NCI-H69 (cell line): Measurements from ENCODE around the gene HEMGN.
A peak's percentile ranks its signal among the peaks of the same experiment; 100 is the strongest.
"Not testable (repeated sequence)": the region's sequence is repeated elsewhere in the genome, so short reads cannot be mapped to it uniquely, and the experiment has no call there.

Experiments
- DNase-seq: peaks from one replicate; lab custom pipeline; 2025; lab: John Stamatoyannopoulos, UW

HEMGN gene

DNA sequence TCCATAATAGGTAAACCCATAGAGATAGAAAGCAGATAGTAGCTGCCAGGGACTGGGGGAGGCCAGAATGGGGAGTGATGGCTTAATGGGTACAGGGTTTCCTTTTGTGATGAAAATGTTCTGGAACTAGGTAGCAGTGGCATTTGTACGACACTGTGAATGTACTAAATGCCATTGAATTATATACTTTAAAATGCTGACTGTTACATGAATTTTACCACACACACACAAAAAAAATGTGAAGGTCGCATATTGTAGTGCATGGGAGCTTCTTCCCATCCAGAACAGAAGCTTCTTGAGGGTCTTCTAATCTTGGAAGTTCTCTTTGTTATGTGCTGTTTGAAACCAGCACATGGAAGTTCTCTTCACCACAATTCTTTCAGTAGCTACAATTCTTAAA, 25.3 kb upstream of the HEMGN start:
- DNase-seq = no peak

DNA sequence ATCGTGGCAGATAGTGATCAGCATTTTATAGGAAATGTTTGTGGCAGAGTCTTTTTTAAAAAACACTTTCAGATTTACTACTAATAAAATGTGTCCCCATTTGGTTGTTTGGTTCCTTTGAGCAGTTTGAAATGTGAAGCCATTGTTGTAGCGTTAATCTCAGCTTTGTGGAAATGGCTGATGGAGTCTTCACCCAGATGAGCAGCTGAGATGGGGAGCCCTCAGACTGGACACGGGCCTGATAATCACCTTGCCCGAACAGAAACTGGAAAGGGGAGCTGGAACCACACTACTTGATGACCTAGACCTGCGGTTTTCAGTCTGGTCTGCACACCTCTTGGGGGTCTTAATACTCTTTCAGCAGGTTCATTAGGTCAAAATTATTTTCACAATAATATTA, 24.6 kb upstream of the HEMGN start:
- DNase-seq = no peak

GRCh38 chr9:97962136-97962535, 24.2 kb upstream of the HEMGN start:
- DNase-seq = no peak

DNA sequence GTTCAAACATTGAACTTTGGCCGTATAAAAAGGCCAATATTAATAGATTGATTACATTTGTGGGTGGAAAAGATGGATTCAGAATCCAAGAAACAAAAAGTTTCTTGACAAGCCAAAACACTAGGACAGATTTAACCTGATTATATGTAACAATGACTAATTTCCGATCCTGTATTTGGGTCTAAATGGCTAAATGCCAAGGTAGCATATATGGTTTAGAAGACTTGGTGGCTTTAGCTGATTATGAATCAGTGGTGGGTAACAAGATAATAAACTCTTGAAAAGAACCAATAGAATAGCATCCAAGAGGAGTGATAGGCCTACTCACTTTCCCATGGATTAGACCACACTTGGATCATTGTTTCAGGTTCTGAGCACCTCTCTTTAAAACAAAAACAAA, 23.4 kb upstream of the HEMGN start:
- DNase-seq = no peak

DNA sequence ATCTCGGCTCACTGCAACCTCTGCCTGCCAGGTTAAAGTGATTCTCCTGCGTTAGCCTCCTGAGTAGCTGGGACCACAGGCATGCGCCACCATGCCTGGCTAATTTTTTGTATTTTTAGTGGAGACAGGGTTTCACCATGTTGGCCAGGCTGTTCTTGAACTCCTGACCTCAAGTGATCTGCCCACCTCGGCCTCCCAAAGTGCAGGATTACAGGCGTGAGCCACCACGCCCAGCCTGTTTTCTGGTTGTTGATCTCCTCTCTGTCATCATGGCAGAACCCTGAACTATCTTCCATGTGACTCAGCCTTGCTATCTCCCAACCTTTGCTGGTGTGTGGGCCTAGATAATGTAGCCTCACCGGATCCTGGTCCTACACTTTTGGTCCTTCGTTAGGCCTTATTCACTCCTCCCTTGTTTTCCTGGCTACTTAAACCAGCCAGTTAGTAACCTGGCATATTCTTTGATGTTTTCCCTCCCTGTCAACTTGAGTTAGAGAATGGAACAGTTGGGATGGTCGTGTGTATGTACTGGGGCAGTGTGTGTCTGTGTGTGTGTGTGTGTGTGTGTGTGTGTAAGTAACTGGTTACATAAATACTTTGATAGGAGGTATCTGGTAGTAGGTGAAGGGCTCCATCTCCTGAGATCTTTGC, 22.8 kb upstream of the HEMGN start:
- not testable (repeated sequence) for DNase-seq

GRCh38 chr9:97959585-97959984, 21.6 kb upstream of the HEMGN start:
- DNase-seq = no peak

DNA sequence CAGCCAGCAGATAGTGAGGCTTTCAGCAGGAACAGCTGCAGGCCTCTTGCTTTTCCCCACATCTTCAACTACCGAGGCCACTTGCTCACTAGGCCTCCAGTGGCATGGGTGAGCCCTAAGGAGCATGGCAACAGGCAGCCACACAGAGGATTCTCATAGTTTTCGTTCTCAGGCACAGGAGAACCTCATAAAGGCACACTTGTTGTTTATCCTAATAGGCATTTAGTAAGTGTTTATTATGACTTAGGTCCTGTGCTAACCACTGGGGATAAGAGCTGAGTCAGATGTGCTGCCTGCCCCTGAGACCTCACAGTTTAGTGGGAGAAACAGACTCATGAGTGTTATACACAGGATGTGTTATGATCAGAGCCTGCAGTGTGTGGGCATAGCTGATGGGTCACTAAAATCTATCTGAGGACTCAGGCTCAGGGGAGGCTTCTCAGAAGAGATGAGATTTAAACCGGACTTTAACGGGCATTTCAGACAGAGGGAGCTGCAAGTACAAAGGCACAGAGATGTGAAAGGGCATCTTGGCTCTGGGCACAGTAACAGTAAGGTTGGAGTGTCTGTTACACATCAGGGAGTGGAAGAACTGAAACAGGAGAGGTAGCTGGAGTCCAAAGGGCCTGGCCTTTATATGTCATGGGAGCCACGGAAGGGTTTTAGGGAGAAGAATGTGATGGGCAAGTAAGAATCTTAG, 21.0 kb upstream of the HEMGN start:
- DNase-seq = no peak

DNA sequence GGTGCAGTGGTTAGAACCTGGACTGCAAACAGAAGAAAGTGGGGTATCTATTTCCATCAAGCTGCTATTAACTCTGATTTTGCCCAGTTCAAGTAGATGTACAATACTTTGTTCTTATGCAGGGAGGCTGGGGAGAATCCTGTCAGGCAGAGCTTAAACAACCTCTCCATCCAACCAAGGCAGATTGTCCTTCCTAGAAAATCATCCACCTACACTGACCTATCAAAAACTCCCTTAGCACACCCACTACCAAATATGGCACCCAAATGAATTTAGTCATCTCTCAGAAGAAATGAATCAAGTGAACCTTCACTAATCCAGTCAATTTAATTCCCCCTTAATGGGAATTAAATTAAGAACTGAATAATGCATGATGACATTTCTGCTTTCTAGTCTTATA, 18.4 kb upstream of the HEMGN start:
- no peak for DNase-seq

DNA sequence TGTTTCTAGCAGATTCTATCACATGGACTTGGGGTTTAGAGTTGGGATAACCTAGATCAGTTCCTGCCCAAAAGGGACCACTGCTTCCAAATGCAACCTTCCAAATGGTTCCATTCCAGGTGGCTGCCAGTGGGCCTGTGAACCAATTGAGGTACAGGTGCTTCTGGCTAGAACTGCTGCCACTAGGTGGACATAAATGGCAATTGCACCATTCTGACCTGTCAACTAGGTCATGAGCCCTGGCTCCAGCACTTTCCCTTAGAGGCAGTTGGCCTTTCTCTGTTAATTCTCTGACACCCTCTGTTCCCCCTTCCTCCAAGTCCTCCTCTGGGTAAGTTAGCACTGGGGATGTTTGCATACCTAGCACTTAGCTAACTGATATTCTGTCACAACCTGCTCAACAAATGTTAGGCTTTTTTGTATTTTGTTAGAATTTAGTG, 16.6 kb upstream of the HEMGN start:
- DNase-seq = peak; percentile 88

DNA sequence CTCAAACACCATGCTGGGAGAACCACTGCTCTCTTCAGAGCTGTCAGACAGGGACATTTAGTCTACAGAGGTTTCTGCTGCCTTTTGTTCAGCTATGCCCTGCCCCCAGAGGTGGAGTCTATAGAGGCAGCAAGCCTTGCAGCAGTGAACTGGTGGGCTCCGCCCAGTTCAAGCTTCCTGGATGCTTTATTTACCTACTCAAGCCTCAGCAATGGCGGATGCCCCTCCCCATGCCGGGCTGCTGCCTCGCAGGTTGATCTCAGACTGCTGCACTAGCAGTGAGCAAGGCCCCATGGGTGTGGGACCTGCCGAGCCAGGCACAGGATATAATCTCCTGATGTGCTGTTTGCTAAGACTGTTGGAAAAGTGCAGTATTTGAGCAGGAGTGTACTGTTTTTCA, 12.9 kb upstream of the HEMGN start:
- DNase-seq = peak; percentile 86

DNA sequence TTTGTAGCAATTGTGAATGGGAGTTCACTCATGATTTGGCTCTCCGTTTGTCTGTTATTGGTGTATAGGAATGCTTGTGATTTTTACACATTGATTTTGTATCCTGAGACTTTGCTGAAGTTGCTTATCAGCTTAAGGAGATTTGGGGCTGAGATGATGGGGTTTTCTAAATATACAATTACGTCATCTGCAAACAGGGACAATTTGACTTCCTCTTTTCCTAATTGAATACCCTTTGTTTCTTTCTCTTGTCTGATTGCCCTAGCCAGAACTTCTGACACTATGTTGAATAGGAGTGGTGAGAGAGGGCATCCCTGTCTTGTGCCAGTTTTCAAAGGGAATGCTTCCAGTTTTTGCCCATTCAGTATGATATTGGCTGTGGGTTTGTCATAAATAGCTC, 9.1 kb upstream of the HEMGN start:
- not testable (repeated sequence) for DNase-seq

DNA sequence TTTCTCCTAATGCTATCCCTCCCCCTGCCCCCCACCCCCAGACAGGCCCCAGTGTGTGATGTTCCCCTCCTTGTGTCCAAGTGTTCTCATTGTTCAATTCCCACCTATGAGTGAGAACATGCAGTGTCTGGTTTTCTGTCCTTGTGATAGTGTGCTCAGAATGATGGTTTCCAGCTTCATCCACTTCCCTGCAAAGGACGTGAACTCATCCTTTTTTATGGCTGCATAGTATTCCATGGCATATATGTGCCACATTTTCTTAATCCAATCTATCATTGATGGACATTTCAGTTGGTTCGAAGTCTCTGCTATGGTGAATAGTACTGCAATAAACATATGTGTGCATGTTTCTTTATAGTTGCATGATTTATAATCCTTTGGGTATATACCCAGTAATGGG, 7.5 kb upstream of the HEMGN start:
- DNase-seq = not testable (repeated sequence)

GRCh38 chr9:97944612-97945011, 6.6 kb upstream of the HEMGN start:
- DNase-seq = no peak

DNA sequence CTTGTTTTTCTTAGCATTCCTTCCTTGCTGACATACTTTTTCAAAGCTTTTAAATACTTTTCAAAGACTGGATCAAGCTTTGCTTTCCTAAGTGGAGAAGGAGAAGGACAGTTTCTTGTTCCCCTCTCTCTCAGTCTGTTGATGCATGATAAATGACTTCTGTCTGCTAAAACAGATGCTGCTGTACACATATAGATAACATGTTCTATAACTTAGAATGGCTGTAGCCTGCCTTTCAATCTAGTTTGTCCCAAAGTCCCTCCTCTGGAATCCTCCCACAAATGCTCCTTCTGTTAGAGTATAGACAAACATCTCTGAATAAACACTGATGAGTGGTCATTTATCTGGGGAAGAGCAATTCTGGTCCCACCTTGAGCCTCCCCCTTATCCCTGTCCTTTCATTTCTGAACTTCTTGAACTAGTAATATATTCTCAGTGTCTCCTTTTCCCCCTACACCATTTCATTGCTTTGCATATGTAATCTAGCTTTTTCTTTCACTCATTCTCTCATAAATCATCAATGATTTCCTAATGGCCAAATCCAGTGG, 5.4 kb upstream of the HEMGN start:
- DNase-seq = no peak

DNA sequence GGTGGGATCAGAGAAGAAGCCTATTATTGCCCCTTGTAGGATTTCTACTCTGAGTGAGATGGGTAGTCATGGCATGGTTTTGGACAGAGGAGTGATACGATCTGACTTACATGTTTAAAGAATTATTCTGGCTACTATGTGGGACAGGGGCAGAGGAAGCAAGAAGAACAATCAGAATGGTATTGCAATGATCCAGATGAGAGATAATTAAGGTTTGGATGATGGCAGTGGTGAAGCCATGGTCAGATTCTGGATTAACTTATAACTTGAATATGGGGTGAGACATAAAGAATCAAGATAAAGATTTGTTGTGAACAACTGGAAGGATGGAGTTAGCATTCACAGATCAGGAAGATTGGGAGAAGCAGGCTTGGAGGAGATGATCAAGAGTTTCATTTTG, 3.4 kb upstream of the HEMGN start:
- DNase-seq = no peak

DNA sequence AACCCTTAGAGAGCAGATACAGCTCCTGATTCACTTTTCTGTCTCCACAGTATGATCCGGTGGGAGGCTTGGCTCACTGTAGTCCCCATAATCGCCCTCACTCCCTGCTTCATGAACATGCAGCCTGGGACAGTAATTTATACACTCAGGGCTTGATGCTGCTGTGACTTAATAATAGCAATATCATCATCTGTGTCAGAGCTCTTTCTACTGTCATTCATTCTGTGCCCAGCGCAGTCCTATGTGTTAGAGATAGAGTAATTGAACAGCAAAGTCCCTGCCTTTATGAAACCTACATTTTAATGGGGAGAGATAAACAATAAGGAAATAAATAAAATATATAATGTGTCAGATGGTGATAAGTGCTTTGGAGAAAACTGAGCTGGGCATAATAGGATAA, 2.8 kb upstream of the HEMGN start:
- no peak for DNase-seq

GRCh38 chr9:97940233-97940632, 2.3 kb upstream of the HEMGN start:
- no peak for DNase-seq

DNA sequence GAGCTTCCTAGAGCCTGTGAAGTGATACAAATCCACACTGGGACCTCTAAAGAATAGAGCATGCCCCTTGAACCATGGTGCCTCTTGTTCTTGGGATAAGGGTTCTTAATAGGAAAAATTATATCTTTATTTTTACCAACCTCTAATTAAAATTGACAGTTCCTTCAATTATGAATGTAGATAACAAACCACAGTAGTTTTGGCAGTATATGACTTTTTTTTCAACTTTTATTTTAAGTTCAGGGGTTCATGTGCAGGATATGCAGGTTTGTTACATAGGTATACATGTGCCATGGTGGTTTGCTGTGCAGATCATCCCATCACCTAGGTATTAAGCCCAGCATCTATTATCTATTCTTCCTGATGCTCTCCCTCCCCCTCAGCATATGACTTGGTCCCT, 974 bp downstream of the HEMGN start:
- no peak for DNase-seq

DNA sequence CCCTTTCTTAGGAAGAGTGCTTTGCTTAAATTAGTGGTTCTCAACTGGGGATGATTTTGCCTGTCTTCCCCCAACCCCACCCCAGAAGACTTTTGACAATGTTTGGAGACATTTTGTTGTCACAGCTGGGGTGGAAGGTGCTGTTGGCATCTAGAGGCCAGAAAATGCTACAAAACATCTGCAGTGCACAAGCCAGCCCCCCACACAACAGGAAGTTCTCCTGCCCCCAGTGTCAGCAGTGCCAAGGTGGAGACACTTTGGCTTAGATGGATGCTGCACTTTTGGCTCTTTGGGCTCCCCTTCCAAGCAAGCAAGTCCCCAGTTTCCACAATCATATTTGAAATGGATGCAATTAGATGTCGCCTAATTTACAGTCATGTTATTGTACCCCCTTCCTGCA, 2.7 kb downstream of the HEMGN start:
- peak; percentile 81 for DNase-seq

GRCh38 chr9:97934321-97935115, 3.5 kb downstream of the HEMGN start:
- DNase-seq = peak; percentile 99

- DNase-seq = peak; percentile 40
Measured at GRCh38 chr9:97933297-97933998, 4.5 kb downstream of the HEMGN start.

DNA sequence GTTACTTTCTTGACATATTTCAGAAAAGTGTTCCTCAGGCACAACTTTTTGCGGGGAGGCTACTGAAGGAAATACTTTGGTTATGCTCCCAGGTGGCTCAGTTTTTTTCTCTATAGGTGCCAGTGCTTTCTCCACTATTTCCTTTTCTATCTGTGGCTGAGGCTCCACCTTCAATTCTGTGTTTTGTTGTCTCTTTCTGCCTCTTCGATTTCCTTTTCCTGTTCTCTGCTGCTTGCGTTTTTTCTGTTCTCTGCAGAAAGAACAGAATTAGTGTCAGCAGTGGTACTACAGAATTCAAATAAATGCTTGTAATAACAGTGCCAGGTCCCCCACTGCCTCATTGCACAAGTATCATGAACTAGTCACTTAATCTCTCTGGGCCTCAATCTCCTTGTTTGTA, 7.0 kb downstream of the HEMGN start:
- DNase-seq = no peak
